Tibial nerve (tissue), 4 donors: ENCODE measurements around the gene SMIM28. TPM values are rescaled to one million over a fixed set of nuclear protein-coding genes. Genes with fewer than 3 reads are reported as not detected.

Experiments
- DNase-seq, 2 donors: peaks; one replicate each; pipeline ENCODE4 v3.0.0-alpha.2; 2019; ENCODE audit warnings: low spot score in 2 of 2
- H3K27ac ChIP-seq, 4 donors: fragments of 200-600 bp; sonication (generic) in 3 of 4; one replicate each; pipeline ENCODE4 v1.5.1; 2017 to 2019; ENCODE audit warnings: mild to moderate bottlenecking in 1 of 4
- H3K27me3 ChIP-seq, 2 donors: fragments of 200-600 bp; sonication (generic) in 1 of 2; one replicate each; pipeline versions ENCODE4 v1.5.1 to v1.6.0; 2017 to 2019
- H3K36me3 ChIP-seq, 3 donors: fragments of 200-600 bp; sonication (generic); one replicate each; pipeline ENCODE4 v1.5.1; 2018 to 2019
- H3K4me1 ChIP-seq, 4 donors: fragments of 200-600 bp; sonication (generic) in 3 of 4; one replicate each; pipeline ENCODE4 v1.5.1; 2017 to 2019
- H3K4me3 ChIP-seq, 4 donors: fragments of 200-600 bp; sonication (generic) in 3 of 4; one replicate each; pipeline ENCODE4 v1.5.1; 2017 to 2019; ENCODE audit warnings: mild to moderate bottlenecking in 1 of 4, moderate library complexity in 1 of 4
- H3K9me3 ChIP-seq, 4 donors: fragments of 200-600 bp; sonication (generic) in 3 of 4; one replicate each; pipeline ENCODE4 v1.5.1; 2017 to 2019
- EP300 ChIP-seq, 2 donors: sonication (generic); formaldehyde crosslinking; IDR thresholded peaks; one replicate each; pipeline ENCODE4 v1.6.1; 2017; ENCODE audit warnings: antibody characterized with exemption in 2 of 2, mild to moderate bottlenecking in 1 of 2
- POLR2A ChIP-seq, 2 donors: fragments of 450-650 bp; IDR thresholded peaks; one replicate each; pipeline ENCODE4 v1.6.1; 2017; ENCODE audit warnings: antibody characterized with exemption in 2 of 2, mild to moderate bottlenecking in 2 of 2, moderate library complexity in 2 of 2
- WGBS, 2 donors: methylation state at CpG; one replicate each; pipeline ENCODE4 v1.1.5; 2018; 5-methylcytosine and 5-hydroxymethylcytosine counted together
- total RNA-seq, 4 donors: library from RNA; depleted of rRNA; stranded (reverse); fragments of >200 nt; gene quantifications; one replicate each; pipeline ENCODE4 v1.1.0, GENCODE V29; 2016
- TF ChIP-seq, protein P1 (sequence below), 5 experiments: fragments of 200-600 bp in 3 of 5; fragments of 450-650 bp in 2 of 5; sonication (generic) in 3 of 5; IDR thresholded peaks; one replicate each; pipeline ENCODE4 v1.5.1; 2016 to 2019; ENCODE audit warnings: antibody characterized with exemption in 5 of 5, mild to moderate bottlenecking in 3 of 5, moderate library complexity in 2 of 5

The SMIM28 gene
- total RNA-seq, 4 donors from 2014 or later: not detected

DNA sequence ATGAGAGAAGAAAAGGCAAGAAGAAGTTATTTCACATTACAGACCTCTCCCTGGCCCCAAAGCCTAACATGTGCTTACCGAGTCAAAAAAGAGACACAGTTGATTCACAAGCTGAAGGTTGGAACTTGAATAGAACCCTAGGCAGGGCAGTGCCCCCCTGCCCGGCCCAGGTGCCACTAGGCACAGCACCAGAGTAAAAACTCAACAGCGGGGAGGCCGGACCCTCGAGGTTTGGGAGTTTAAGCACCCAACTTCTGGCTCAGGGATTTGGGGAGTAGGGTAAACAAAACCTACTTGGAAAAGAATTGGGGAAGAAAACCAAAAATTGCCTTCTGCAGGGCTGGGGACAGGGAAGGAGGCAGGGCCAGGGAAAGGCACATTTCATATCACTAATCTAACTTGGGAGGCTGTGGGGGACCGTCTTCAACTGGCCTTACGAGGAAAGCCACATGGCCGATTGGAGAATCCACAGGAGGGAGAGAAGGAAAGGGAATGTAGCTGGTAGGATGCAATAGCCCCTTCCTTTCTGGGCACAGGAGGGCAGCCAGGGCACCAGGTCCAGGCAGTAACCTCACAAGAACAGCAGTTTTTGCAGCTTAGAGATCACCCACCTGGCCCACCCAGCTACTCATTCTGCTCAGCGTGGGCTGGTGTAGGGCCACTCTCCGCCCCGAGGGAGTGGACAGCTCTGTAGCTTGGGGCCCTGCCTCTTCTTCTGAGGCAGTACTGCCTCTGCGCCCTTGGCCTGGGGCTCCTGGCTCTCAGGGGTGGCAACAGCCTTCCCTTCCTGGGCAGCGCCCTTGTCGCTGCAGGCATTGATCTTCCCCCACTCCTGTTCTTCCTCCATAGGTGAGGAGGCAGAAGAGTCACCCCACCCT is 24.5 kb downstream of the SMIM28 start:
- peaks cover 0 to 12% (median 3%) of the 10 kb centered on the region in 4 donors for H3K4me1 ChIP-seq
- peaks cover 0 to 14% (median 3%) of the 10 kb centered on the region in 3 donors for H3K36me3 ChIP-seq
- no peak overlapping the region for H3K27ac ChIP-seq
- H3K9me3 ChIP-seq: no peaks in the 10 kb centered on the region
- H3K27me3 ChIP-seq: no peaks in the 10 kb centered on the region
- TF ChIP-seq, protein P1, sequence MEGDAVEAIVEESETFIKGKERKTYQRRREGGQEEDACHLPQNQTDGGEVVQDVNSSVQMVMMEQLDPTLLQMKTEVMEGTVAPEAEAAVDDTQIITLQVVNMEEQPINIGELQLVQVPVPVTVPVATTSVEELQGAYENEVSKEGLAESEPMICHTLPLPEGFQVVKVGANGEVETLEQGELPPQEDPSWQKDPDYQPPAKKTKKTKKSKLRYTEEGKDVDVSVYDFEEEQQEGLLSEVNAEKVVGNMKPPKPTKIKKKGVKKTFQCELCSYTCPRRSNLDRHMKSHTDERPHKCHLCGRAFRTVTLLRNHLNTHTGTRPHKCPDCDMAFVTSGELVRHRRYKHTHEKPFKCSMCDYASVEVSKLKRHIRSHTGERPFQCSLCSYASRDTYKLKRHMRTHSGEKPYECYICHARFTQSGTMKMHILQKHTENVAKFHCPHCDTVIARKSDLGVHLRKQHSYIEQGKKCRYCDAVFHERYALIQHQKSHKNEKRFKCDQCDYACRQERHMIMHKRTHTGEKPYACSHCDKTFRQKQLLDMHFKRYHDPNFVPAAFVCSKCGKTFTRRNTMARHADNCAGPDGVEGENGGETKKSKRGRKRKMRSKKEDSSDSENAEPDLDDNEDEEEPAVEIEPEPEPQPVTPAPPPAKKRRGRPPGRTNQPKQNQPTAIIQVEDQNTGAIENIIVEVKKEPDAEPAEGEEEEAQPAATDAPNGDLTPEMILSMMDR (IDR thresholded peaks at IDR 0.05): no peak
- TF ChIP-seq POLR2A (IDR thresholded peaks at IDR 0.05) (no peak), EP300 (IDR thresholded peaks at IDR 0.05) (no peak)
- no peak for DNase-seq
- 88 to 92% methylated on average over 13 to 14 of the region's 14 CpGs for WGBS, 2 donors
- H3K4me3 ChIP-seq: no peak overlapping the region

DNA sequence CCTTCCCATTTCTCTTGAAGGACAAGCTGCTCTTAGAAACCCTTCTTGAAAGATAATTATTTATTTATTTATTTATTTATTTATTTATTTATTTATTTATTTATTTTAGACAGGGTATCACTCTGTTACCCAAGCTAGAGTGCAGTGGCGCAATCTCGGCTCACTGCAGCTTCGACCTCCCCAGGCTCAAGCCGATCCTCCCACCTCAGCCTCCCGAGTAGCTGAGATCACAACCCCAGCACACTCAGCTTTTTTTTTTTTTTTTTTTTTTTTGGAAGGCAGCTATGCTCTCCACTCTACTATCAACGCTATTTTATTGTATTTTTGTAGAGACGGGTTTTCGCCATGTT is 25.1 kb downstream of the SMIM28 start:
- Histone ChIP-seq H3K27me3 (no peaks in the 10 kb centered on the region), H3K4me3 (peak overlapping the region in 3 of 4 donors; percentile 70 to 91 (median 87)), H3K36me3 (peaks cover 0 to 20% (median 9%) of the 10 kb centered on the region in 3 donors), H3K4me1 (peaks cover 0 to 12% (median 3%) of the 10 kb centered on the region in 4 donors), H3K27ac (peak overlapping the region in 3 of 4 donors; percentile 95 to 98 (median 96)), H3K9me3 (no peaks in the 10 kb centered on the region)
- TF ChIP-seq, protein P1 (IDR thresholded peaks at IDR 0.05): no peak
- TF ChIP-seq POLR2A (IDR thresholded peaks at IDR 0.05) (no peak), EP300 (IDR thresholded peaks at IDR 0.05) (no peak)
- DNase-seq: no peak
- WGBS, 2 donors: 93 to 94% methylated on average over 8 of the region's 8 CpGs

DNA sequence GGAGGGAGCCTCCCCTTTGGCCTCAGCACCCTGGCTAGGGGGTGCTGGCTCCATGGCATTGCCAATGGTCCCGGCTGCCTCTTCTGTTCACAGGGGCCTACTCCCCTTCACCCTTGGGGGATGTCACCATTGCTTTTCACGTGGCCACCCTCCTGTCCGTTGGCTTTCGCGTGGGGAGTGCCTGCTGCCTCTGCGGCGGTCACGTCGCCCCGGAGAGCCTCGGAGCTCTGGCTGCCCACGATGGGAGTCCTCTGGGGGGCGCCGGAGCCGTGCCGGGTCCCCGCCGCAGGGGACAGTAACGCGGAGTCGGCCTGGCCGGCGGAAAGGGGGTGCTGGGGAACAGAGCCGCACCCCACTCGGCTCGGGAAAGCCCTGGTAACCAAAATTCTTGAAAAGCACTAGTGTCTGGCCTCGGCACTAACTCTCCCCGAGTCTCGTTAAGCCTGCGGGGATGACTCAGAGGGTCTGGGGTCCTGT is 25.7 kb downstream of the SMIM28 start:
- 0 to 1% methylated on average over 4 to 25 of the region's 30 CpGs for WGBS, 2 donors
- Histone ChIP-seq H3K27me3 (no peaks in the 10 kb centered on the region), H3K9me3 (no peaks in the 10 kb centered on the region), H3K27ac (peak overlapping the region; percentile 95 to 98 (median 96)), H3K36me3 (peaks cover 0 to 25% (median 15%) of the 10 kb centered on the region in 3 donors), H3K4me3 (peak overlapping the region; percentile 70 to 92 (median 89)), H3K4me1 (peaks cover 0 to 12% (median 3%) of the 10 kb centered on the region in 4 donors)
- no peak for DNase-seq
- TF ChIP-seq, protein P1 (IDR thresholded peaks at IDR 0.05): peak in 2 of 5 experiments; percentile 12 to 18
- TF ChIP-seq POLR2A (IDR thresholded peaks at IDR 0.05) (no peak), EP300 (IDR thresholded peaks at IDR 0.05) (no peak)

DNA sequence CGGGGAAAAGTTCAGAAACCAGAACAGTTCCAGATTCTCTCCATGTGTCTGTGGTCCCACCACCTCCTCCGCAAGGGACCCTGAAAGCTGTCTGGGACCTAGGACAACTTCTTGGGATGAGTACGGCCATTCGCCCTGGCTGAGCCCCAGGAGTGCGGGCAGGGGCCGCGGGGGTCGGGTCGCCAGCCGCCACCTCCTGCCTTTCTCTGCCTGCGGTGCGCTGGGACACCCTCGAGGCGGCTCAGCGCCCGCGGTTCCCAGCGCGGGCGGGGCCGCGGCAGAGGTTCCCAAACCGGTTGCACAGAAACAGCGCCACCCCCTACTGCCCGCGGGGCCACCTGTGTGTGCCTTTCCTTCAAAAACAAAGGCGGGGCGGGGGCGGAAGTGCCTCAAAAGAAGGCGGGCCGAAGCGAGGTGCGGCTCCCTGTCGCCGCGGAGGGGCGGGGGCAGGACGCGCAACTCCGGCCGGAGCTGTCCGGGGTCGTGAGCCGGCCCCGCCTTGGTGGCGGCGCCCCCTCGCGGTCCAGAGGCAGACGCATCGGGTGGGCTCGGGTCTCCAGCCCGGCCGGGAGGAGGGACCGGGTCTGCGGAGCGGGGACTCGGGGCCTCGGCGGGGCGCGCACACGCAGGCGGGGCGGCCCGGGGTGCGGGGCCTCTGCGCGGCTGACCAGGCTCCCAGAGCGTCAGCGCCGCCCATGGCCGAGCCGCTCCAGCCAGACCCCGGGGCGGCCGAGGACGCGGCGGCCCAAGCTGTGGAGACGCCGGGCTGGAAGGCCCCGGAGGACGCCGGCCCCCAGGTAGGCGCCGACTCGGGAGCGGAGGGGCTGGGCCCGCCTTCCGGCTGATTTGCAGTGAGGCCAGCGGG is 26.3 kb downstream of the SMIM28 start, which contains the start of gene HEBP2:
Gene HEBP2 (plus strand): TSS at position 423 of the 865 bp plus-strand sequence. CDS start 273 bp downstream, at position 696.
- no peaks in the 10 kb centered on the region for H3K27me3 ChIP-seq
- WGBS, 2 donors: 1% methylated on average over 56 to 89 of the region's 92 CpGs
- TF ChIP-seq EP300 (IDR thresholded peaks at IDR 0.05): peak in 1 of 2 donors; percentile 82
- peak; percentile 74 to 83 for TF ChIP-seq POLR2A (IDR thresholded peaks at IDR 0.05)
- TF ChIP-seq, protein P1 (IDR thresholded peaks at IDR 0.05): peak; percentile 53 to 86 (median 77)
- peaks cover 0 to 32% (median 16%) of the 10 kb centered on the region in 3 donors for H3K36me3 ChIP-seq
- H3K4me3 ChIP-seq: peak within 1 kb of the TSS; percentile 70 to 92 (median 89)
- peaks cover 0 to 12% (median 3%) of the 10 kb centered on the region in 4 donors for H3K4me1 ChIP-seq
- H3K27ac ChIP-seq: peak within 1 kb of the TSS; percentile 95 to 98 (median 96)
- DNase-seq: peak; percentile 88 to 91
- H3K9me3 ChIP-seq: no peaks in the 10 kb centered on the region
